Heart left ventricle (tissue), 13 donors: ENCODE results near the gene EVA1A.

Experiments
- POLR2A ChIP-seq, 2 donors: fragments of 450-650 bp; IDR thresholded peaks; one replicate each; pipeline ENCODE4 v1.6.1; 2017; ENCODE audit warnings: antibody characterized with exemption in 2 of 2, mild to moderate bottlenecking in 2 of 2, moderate library complexity in 2 of 2
- TF ChIP-seq, protein P1 (sequence below), 12 donors: fragments of 200-600 bp; sonication (generic) in 4 of 12; IDR thresholded peaks; one replicate each; pipeline versions ENCODE4 v1.5.0 to v1.8.0; 2018 to 2022; ENCODE audit warnings: antibody characterized with exemption in 12 of 12, mild to moderate bottlenecking in 5 of 12
- donor health status: ischemic (EF 13 %, LVEDD 7.1; RV severe dilation, severe dysfunction).
- donor health status: DM: no; HTN: yes; CAD: no.
- donor health status: DM: no; HTN: no; CAD: no.
- donor health status: ischemic (EF 25% LVEDD 6.9; RV normal size, moderate dysfunction).
- donor health status: ischemic (EF 25% LVEDD 5.7; RV mildly dilated, moderate dysfunction).
- donor health status: ischemic (EF 35%, LVEDD 5.7; RV mildly dilated, moderate dysfunction).
- donor health status: nonischemic (EF 11% LVEDD 7.7; RV severe dilation, severe dysfunction).
- donor health status: DM: yes; HTN: yes; CAD: no.
- donor health status: PGD.
- donor health status: ischemic (EF 29% LVEDD 5.4; RV normal size, mild dysfunction).
- donor health status: nonischemic (EF 23%, LVEDD 6.1; RV moderate dilation, normal function).

DNA sequence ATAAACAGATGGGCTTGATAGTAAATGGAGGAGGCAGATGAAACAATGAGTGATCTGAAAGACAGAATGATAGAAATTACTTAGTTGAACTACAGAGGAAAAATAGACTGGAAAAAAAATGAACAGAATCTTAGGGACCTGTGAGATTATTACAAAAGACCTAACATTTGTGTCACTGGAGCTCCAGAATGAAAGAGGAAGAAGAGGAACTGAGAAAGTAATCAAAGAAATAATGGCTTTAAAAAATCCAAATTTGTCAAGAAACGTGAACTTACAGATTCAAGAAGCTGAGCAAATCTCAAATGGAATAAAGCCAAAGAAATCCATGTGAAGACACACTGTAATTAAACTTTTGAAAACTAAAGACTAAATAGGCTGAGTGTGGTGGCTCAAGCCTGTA is 28.3 kb downstream of the EVA1A start:
- TF ChIP-seq, protein P1, sequence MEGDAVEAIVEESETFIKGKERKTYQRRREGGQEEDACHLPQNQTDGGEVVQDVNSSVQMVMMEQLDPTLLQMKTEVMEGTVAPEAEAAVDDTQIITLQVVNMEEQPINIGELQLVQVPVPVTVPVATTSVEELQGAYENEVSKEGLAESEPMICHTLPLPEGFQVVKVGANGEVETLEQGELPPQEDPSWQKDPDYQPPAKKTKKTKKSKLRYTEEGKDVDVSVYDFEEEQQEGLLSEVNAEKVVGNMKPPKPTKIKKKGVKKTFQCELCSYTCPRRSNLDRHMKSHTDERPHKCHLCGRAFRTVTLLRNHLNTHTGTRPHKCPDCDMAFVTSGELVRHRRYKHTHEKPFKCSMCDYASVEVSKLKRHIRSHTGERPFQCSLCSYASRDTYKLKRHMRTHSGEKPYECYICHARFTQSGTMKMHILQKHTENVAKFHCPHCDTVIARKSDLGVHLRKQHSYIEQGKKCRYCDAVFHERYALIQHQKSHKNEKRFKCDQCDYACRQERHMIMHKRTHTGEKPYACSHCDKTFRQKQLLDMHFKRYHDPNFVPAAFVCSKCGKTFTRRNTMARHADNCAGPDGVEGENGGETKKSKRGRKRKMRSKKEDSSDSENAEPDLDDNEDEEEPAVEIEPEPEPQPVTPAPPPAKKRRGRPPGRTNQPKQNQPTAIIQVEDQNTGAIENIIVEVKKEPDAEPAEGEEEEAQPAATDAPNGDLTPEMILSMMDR (IDR thresholded peaks at IDR 0.05), result no peak
- TF ChIP-seq POLR2A (IDR thresholded peaks at IDR 0.05), result no peak
